Liver (tissue), 9 donors: ENCODE data around the gene YIPF5. TPM values are rescaled to one million over a fixed set of nuclear protein-coding genes. Genes with fewer than 3 reads are reported as not detected.

Experiments
- DNase-seq: peaks from one replicate; pipeline ENCODE4 v3.0.0-alpha.2; 2017; ENCODE audit warnings: low spot score
- H3K27ac ChIP-seq, 2 donors: one replicate each; pipeline ENCODE4 v1.7.0; 2013; ENCODE audit warnings: inconsistent platforms in 2 of 2, low read length in 2 of 2, control low read depth in 1 of 2, low read depth in 1 of 2, mild to moderate bottlenecking in 1 of 2
- H3K27me3 ChIP-seq, 4 donors: one replicate each; pipeline versions ENCODE4 v1.6.1 to v1.7.0; 2013; ENCODE audit warnings: low read length in 3 of 4, inconsistent platforms in 1 of 4, mild to moderate bottlenecking in 1 of 4, moderate library complexity in 1 of 4; ENCODE audit not compliant: control insufficient read depth in 4 of 4, insufficient read depth in 4 of 4
- H3K36me3 ChIP-seq, 4 donors: one replicate each; pipeline versions ENCODE4 v1.6.1 to v1.7.0; 2013; ENCODE audit warnings: low read length in 3 of 4, mild to moderate bottlenecking in 3 of 4, low read depth in 1 of 4, moderate library complexity in 1 of 4; ENCODE audit not compliant: control insufficient read depth in 4 of 4, insufficient read depth in 3 of 4
- H3K4me1 ChIP-seq, 4 donors: one replicate each; pipeline versions ENCODE4 v1.6.1 to v1.7.0; 2013; ENCODE audit warnings: low read length in 3 of 4, mild to moderate bottlenecking in 3 of 4, moderate library complexity in 1 of 4; ENCODE audit not compliant: control insufficient read depth in 4 of 4, insufficient read depth in 4 of 4
- H3K4me3 ChIP-seq, 3 donors: one replicate each; pipeline versions ENCODE4 v1.6.1 to v1.7.0; 2013; ENCODE audit warnings: low read length in 3 of 3, control low read depth in 1 of 3, low read depth in 1 of 3, mild to moderate bottlenecking in 1 of 3
- H3K9ac ChIP-seq, 2 donors: one replicate each; pipeline ENCODE4 v1.7.0; 2013; ENCODE audit warnings: low read length in 2 of 2, mild to moderate bottlenecking in 2 of 2, moderate library complexity in 2 of 2, control low read depth in 1 of 2, low read depth in 1 of 2
- H3K9me3 ChIP-seq, 4 donors: one replicate each; pipeline versions ENCODE4 v1.6.1 to v1.7.0; 2013; ENCODE audit warnings: low read length in 3 of 4; ENCODE audit not compliant: control insufficient read depth in 4 of 4
- EGR1 ChIP-seq, 2 donors: IDR thresholded peaks; 2 replicates each; pipeline ENCODE4 v1.6.1; 2016 to 2018; ENCODE audit warnings: antibody characterized with exemption in 2 of 2, low read depth in 2 of 2
- FOXA2 ChIP-seq: IDR thresholded peaks from 2 replicates; pipeline ENCODE4 v1.6.1; 2016; ENCODE audit warnings: antibody characterized with exemption
- GABPA ChIP-seq, 2 donors: IDR thresholded peaks in 1 of 2; conservative IDR thresholded peaks in 1 of 2; 2 replicates each; pipeline ENCODE4 v1.6.1; 2016; ENCODE audit warnings: antibody characterized with exemption in 2 of 2, mild to moderate bottlenecking in 1 of 2, moderate library complexity in 1 of 2
- HNF4G ChIP-seq: IDR thresholded peaks from 2 replicates; pipeline ENCODE4 v1.6.1; 2016; ENCODE audit warnings: antibody characterized with exemption
- JUND ChIP-seq, 2 donors: IDR thresholded peaks; 2 replicates each; pipeline ENCODE4 v1.6.1; 2016; ENCODE audit warnings: antibody characterized with exemption in 2 of 2
- RAD21 ChIP-seq, 2 donors: IDR thresholded peaks; 2 replicates each; pipeline ENCODE4 v1.6.1; 2016; ENCODE audit warnings: antibody characterized with exemption in 2 of 2, mild to moderate bottlenecking in 2 of 2
- RXRA ChIP-seq, 2 donors: IDR thresholded peaks; 2 replicates each; pipeline ENCODE4 v1.6.1; 2017 to 2018; ENCODE audit warnings: antibody characterized with exemption in 2 of 2, mild to moderate bottlenecking in 1 of 2
- SP1 ChIP-seq: IDR thresholded peaks from 2 replicates; pipeline ENCODE4 v1.6.1; 2018; ENCODE audit warnings: antibody characterized with exemption, mild to moderate bottlenecking
- TAF1 ChIP-seq: conservative IDR thresholded peaks from 2 replicates; pipeline ENCODE4 v1.6.1; 2016; ENCODE audit warnings: antibody characterized with exemption, mild to moderate bottlenecking
- YY1 ChIP-seq: IDR thresholded peaks from 2 replicates; pipeline ENCODE4 v1.6.1; 2016; ENCODE audit warnings: antibody characterized with exemption, mild to moderate bottlenecking
- WGBS: extraction: QIAGEN DNeasy Blood & Tissue Kit; methylation state at CpG from one replicate; pipeline ENCODE4 v1.1.7; 2013; 5-methylcytosine and 5-hydroxymethylcytosine counted together
- polyA plus RNA-seq, 2 donors: library from polyadenylated mRNA; stranded (reverse) in 1 of 2; unstranded in 1 of 2; fragments of 200-250 nt in 1 of 2; fragments of >200 nt in 1 of 2; fragmentation: Nextera tagmentation in 1 of 2; extraction: Ambion mirVana in 1 of 2; gene quantifications; one replicate each; pipeline versions ENCODE4 v1.2.1 to v1.2.3, GENCODE V29; 2013 to 2015
- total RNA-seq, 2 donors: library from RNA; depleted of rRNA; stranded (reverse); fragments of >200 nt; gene quantifications; one replicate each; pipeline ENCODE4 v1.2.3, GENCODE V29; 2014
- TF ChIP-seq, protein P1 (sequence below): IDR thresholded peaks from 2 replicates; pipeline ENCODE4 v1.6.1; 2016; ENCODE audit warnings: antibody characterized with exemption
- TF ChIP-seq, protein P2 (sequence below): IDR thresholded peaks from 2 replicates; pipeline ENCODE4 v1.6.1; 2016; ENCODE audit warnings: antibody characterized with exemption
- TF ChIP-seq, protein P3 (sequence below): IDR thresholded peaks from 2 replicates; pipeline ENCODE4 v1.6.1; 2016; ENCODE audit warnings: antibody characterized with exemption
- TF ChIP-seq, protein P4 (sequence below): fragments of 150-350 bp; IDR thresholded peaks from 2 replicates; pipeline ENCODE4 v1.5.1; 2017; ENCODE audit warnings: improper control_type of control experiment, low read depth, low read length; ENCODE audit not compliant: missing input control
- donor health status: healthy.
- donor health status: healthy.
- donor health status: healthy.
- donor health status: healthy.
- donor health status: healthy.

YIPF5 gene
- total and polyA plus RNA-seq, 4 donors: 18.7 to 43.1 (median 20.6) TPM

DNA sequence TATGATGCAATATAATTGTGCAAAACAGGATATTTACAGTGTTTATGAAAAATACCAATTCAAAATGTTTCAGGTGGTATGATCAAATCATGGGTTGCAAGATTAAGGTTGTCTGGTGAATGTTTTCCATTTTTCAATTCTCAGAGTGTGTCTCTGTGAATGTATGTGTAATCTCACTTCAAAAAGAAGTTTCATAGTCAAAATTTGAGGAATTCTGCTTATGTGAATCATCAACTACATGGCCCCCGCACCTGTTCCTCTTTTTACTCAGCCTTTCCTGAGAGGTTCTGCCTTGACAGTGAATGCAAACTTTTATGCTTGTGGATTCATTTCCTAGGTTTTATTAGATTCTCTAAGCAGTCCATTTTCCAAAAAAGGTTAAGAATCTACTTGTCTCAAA, 32.3 kb upstream of the YIPF5 start:
- Histone ChIP-seq H3K27ac (no peak overlapping the region), H3K9me3 (no peaks in the 10 kb centered on the region), H3K9ac (no peak overlapping the region), H3K4me1 (peaks cover 0 to 1% (median 0%) of the 10 kb centered on the region in 4 donors), H3K36me3 (no peaks in the 10 kb centered on the region), H3K27me3 (peaks cover 0 to 9% (median 0%) of the 10 kb centered on the region in 4 donors), H3K4me3 (no peak overlapping the region)
- DNase-seq: no peak
- TF ChIP-seq, protein P1, sequence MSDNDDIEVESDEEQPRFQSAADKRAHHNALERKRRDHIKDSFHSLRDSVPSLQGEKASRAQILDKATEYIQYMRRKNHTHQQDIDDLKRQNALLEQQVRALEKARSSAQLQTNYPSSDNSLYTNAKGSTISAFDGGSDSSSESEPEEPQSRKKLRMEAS: no peak
- TF ChIP-seq, protein P2, sequence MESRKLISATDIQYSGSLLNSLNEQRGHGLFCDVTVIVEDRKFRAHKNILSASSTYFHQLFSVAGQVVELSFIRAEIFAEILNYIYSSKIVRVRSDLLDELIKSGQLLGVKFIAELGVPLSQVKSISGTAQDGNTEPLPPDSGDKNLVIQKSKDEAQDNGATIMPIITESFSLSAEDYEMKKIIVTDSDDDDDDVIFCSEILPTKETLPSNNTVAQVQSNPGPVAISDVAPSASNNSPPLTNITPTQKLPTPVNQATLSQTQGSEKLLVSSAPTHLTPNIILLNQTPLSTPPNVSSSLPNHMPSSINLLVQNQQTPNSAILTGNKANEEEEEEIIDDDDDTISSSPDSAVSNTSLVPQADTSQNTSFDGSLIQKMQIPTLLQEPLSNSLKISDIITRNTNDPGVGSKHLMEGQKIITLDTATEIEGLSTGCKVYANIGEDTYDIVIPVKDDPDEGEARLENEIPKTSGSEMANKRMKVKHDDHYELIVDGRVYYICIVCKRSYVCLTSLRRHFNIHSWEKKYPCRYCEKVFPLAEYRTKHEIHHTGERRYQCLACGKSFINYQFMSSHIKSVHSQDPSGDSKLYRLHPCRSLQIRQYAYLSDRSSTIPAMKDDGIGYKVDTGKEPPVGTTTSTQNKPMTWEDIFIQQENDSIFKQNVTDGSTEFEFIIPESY: no peak
- TF ChIP-seq HNF4G (no peak), SP1 (no peak), GABPA (IDR thresholded peaks at IDR 0.05 in 1 of 2, conservative IDR thresholded peaks at IDR 0.05 in 1 of 2) (no peak), TAF1 (no peak), RAD21 (IDR thresholded peaks at IDR 0.05) (no peak), FOXA2 (no peak), RXRA (IDR thresholded peaks at IDR 0.05) (no peak), YY1 (no peak), JUND (IDR thresholded peaks at IDR 0.05) (no peak), EGR1 (IDR thresholded peaks at IDR 0.05; ENCODE audit: low read depth in 2 of 2) (no peak)
- TF ChIP-seq, protein P3, sequence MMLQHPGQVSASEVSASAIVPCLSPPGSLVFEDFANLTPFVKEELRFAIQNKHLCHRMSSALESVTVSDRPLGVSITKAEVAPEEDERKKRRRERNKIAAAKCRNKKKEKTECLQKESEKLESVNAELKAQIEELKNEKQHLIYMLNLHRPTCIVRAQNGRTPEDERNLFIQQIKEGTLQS: no peak
- TF ChIP-seq, protein P4, sequence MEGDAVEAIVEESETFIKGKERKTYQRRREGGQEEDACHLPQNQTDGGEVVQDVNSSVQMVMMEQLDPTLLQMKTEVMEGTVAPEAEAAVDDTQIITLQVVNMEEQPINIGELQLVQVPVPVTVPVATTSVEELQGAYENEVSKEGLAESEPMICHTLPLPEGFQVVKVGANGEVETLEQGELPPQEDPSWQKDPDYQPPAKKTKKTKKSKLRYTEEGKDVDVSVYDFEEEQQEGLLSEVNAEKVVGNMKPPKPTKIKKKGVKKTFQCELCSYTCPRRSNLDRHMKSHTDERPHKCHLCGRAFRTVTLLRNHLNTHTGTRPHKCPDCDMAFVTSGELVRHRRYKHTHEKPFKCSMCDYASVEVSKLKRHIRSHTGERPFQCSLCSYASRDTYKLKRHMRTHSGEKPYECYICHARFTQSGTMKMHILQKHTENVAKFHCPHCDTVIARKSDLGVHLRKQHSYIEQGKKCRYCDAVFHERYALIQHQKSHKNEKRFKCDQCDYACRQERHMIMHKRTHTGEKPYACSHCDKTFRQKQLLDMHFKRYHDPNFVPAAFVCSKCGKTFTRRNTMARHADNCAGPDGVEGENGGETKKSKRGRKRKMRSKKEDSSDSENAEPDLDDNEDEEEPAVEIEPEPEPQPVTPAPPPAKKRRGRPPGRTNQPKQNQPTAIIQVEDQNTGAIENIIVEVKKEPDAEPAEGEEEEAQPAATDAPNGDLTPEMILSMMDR: no peak
- 78% methylated on average over 1 of the region's 1 CpG for WGBS

DNA sequence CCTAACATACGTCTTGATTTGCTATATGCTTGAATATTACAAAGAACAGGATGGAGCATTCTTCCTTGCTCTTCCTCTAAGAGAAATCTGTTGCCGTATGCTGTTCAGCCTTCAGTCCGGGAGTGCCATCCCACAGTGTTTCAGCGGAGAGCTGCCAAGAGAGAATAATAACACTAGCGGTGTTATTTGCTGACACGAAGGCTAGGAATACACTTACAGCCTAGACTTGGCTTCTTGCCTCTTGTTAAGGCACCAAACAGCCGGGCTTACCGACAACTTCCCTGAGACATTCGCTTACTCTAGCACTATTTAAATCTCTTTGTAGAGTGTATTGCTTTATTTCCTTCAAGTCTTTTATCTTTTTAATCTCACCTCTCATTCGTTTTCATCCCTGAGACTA, 31.6 kb upstream of the YIPF5 start:
- H3K27ac ChIP-seq: no peak overlapping the region
- H3K4me3 ChIP-seq: no peak overlapping the region
- 39% methylated on average over 10 of the region's 10 CpGs for WGBS
- H3K36me3 ChIP-seq: no peaks in the 10 kb centered on the region
- peaks cover 0 to 6% (median 0%) of the 10 kb centered on the region in 4 donors for H3K27me3 ChIP-seq
- H3K9me3 ChIP-seq: no peaks in the 10 kb centered on the region
- H3K4me1 ChIP-seq: peaks cover 0 to 1% (median 0%) of the 10 kb centered on the region in 4 donors
- no peak for TF ChIP-seq EGR1 (IDR thresholded peaks at IDR 0.05; ENCODE audit: low read depth in 2 of 2)
- TF ChIP-seq GABPA (IDR thresholded peaks at IDR 0.05 in 1 of 2, conservative IDR thresholded peaks at IDR 0.05 in 1 of 2): no peak
- TF ChIP-seq JUND (IDR thresholded peaks at IDR 0.05): no peak
- TF ChIP-seq, protein P2: no peak
- H3K9ac ChIP-seq: no peak overlapping the region
- DNase-seq: no peak
